DOHH2 (cell line): ENCODE data around the gene AP1B1.

Experiments used
- H3F3A ChIP-seq: fragments of 200-600 bp; sonication (generic), shearing (Covaris generic); 2 replicates; pipeline ENCODE4 v1.6.0; 2016; ENCODE audit warnings: antibody characterized with exemption, mild to moderate bottlenecking; ENCODE audit not compliant: control insufficient read depth, insufficient read depth
- H3K27ac ChIP-seq: fragments of 200-600 bp; sonication (generic); 2 replicates; pipeline ENCODE4 v1.5.1; 2014; ENCODE audit warnings: low read depth, mild to moderate bottlenecking, low read length, moderate library complexity
- H3K27me3 ChIP-seq: fragments of 200-600 bp; sonication (generic); 2 replicates; pipeline ENCODE4 v1.6.1; 2014; ENCODE audit warnings: mild to moderate bottlenecking, low read length, mixed read lengths; ENCODE audit not compliant: control insufficient read depth
- H3K36me3 ChIP-seq: fragments of 200-600 bp; sonication (generic); 2 replicates; pipeline ENCODE4 v1.6.1; 2014; ENCODE audit warnings: mild to moderate bottlenecking, low read length, moderate library complexity, mixed read lengths; ENCODE audit not compliant: control insufficient read depth
- H3K4me1 ChIP-seq: fragments of 200-600 bp; sonication (generic); 2 replicates; pipeline ENCODE4 v1.6.1; 2014; ENCODE audit warnings: mild to moderate bottlenecking, low read length, mixed read lengths; ENCODE audit not compliant: control insufficient read depth
- H3K4me2 ChIP-seq: fragments of 200-600 bp; sonication (generic); 2 replicates; pipeline ENCODE4 v1.6.0; 2014; ENCODE audit warnings: mild to moderate bottlenecking, low read length, moderate library complexity
- H3K4me3 ChIP-seq: fragments of 200-600 bp; sonication (generic); 2 replicates; pipeline ENCODE4 v1.5.1; 2014; ENCODE audit warnings: mild to moderate bottlenecking, low read length, mixed read lengths
- H3K79me2 ChIP-seq: fragments of 200-600 bp; sonication (generic); 2 replicates; pipeline ENCODE4 v1.6.1; 2014; ENCODE audit warnings: mild to moderate bottlenecking, low read length, mixed read lengths; ENCODE audit not compliant: control insufficient read depth
- H3K9me2 ChIP-seq: fragments of 200-600 bp; sonication (generic); replicated peaks from 2 replicates; pipeline ENCODE4 v1.6.1; 2014; ENCODE audit warnings: mild to moderate bottlenecking, low read length, mixed read lengths; ENCODE audit not compliant: control insufficient read depth
- H3K9me3 ChIP-seq: fragments of 200-600 bp; sonication (generic); 2 replicates; pipeline ENCODE4 v1.6.1; 2014; ENCODE audit warnings: antibody characterized with exemption, low read length, mixed read lengths; ENCODE audit not compliant: control insufficient read depth, insufficient read depth
- H4K20me1 ChIP-seq: fragments of 200-600 bp; sonication (generic); 2 replicates; pipeline ENCODE4 v1.6.0; 2014; ENCODE audit warnings: low read depth, mild to moderate bottlenecking, antibody characterized with exemption, low read length, moderate library complexity; ENCODE audit not compliant: control insufficient read depth, insufficient read depth
- EZH2phosphoT487 ChIP-seq: fragments of 200-600 bp; sonication (generic); IDR thresholded peaks from 2 replicates; pipeline ENCODE4 v1.6.1; 2017; ENCODE audit warnings: borderline replicate concordance, mild to moderate bottlenecking, antibody characterized with exemption, low read length, moderate library complexity, mixed read lengths
- TF ChIP-seq, protein P1 (sequence below): fragments of 200-600 bp; sonication (generic); IDR thresholded peaks from one replicate; pipeline ENCODE4 v1.5.1; 2014; ENCODE audit warnings: antibody characterized with exemption, mild to moderate bottlenecking, low read depth, low read length; ENCODE audit not compliant: poor library complexity, severe bottlenecking

The AP1B1 gene

DNA sequence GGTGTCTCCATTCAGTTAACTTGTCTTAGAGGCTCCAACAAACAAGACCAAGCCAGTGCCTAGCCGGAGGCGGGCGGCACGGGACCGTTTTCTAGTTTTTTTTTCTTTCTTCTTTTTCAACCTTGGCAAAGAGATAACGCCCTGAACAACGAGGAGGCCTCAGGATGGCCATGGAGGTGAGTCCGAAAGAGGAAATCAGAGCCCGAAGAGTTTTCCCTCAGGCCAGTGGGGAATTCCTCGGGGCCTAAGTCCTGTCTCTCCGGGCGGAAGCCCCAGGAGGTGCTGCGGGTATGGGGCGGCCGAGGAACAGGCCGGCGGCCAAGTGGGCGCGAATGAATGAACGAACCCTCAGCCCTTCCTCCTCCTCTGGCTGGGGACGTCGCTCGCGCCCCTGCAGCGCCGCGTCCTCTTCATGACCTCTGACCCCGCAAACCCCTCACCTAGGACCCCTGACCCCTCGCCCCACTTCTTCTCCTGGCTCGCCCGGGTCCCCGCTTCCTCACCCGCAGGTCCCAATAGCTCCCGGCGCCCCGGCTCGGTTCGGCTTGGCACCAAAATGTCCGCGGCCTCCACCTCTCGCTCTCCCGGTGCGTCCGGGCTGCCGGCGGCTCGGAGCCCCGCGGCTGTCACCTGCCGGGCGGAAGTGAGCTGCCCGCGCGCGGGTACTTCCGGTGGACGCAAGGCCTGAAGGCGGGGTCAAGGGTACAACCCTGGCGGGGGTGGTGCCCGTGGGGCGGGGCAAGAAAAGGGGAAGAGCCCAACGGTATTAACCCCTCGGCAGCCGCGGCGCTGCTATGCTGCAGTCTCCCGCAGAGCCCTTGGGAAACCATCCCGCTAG is at the start of gene AP1B1:
Gene AP1B1, minus strand, starts transcription at position 650 of the 838 bp plus-strand sequence. CDS start 21,327 bp downstream, outside the sequence.
- H3K27me3 ChIP-seq, result no peaks in the 10 kb centered on the region
- no peaks in the 10 kb centered on the region for H3K9me2 ChIP-seq
- TF ChIP-seq EZH2phosphoT487, result no peak
- TF ChIP-seq, protein P1, sequence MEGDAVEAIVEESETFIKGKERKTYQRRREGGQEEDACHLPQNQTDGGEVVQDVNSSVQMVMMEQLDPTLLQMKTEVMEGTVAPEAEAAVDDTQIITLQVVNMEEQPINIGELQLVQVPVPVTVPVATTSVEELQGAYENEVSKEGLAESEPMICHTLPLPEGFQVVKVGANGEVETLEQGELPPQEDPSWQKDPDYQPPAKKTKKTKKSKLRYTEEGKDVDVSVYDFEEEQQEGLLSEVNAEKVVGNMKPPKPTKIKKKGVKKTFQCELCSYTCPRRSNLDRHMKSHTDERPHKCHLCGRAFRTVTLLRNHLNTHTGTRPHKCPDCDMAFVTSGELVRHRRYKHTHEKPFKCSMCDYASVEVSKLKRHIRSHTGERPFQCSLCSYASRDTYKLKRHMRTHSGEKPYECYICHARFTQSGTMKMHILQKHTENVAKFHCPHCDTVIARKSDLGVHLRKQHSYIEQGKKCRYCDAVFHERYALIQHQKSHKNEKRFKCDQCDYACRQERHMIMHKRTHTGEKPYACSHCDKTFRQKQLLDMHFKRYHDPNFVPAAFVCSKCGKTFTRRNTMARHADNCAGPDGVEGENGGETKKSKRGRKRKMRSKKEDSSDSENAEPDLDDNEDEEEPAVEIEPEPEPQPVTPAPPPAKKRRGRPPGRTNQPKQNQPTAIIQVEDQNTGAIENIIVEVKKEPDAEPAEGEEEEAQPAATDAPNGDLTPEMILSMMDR, result no peak
- peaks cover 55% of the 10 kb centered on the region for H3K79me2 ChIP-seq
- H3K36me3 ChIP-seq, result peaks cover 43% of the 10 kb centered on the region
- peak within 1 kb of the TSS; percentile 92 for H3K27ac ChIP-seq
- H4K20me1 ChIP-seq, result peaks cover 16% of the 10 kb centered on the region
- peak within 1 kb of the TSS; percentile 85 for H3K4me2 ChIP-seq
- H3K4me3 ChIP-seq, result peak within 1 kb of the TSS; percentile 79
- H3F3A ChIP-seq, result peaks cover 17% of the 10 kb centered on the region
- H3K4me1 ChIP-seq, result peaks cover 52% of the 10 kb centered on the region
- H3K9me3 ChIP-seq, result no peaks in the 10 kb centered on the region

DNA sequence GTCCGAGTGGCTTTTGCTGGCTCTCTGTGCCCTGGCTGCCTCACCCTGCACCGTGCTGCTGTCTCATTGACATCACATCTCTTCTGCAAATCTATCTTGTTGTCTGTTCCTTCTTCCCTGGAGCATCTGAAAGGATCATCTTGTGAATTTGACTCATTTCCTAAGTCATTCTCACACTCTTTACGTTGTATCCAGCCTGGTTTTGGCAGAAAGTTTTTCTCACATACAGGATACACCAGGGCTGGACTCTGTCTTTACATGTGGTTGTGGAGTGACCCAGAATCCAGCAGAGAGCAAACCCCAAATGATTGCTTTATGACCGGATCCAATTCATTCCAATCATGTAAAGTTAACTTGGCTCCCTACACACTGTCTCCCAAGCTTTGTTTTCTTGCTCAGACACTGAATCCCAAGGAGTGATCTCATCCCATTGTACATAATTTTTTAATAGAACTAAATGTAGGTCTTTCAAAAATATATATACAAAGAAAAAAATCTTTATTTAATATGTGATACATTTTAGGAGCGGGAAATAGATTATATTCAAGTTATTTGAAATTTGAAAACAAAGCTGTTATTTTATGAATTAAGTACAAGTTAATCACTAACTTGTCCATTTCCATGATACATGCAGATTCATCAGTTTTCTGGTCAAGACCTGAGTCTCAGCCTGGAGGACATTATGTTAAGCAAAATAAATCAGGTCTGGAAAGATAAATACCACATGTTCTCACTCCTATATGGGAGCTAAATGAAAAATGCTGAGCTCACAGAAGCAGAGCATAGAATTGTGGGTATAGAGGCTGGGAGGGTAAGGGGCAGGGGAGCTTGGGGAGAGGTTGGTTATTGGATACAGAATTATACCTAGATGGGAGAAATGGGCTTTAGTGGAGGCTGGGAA is 47.1 kb upstream of the AP1B1 start:
- Histone ChIP-seq H3K9me2 (no peaks in the 10 kb centered on the region), H3K79me2 (no peaks in the 10 kb centered on the region), H3K9me3 (no peaks in the 10 kb centered on the region), H3F3A (no peaks in the 10 kb centered on the region), H3K4me2 (no peak overlapping the region), H4K20me1 (no peaks in the 10 kb centered on the region), H3K4me3 (no peak overlapping the region), H3K27me3 (peaks cover 27% of the 10 kb centered on the region), H3K36me3 (no peaks in the 10 kb centered on the region), H3K27ac (no peak overlapping the region), H3K4me1 (no peaks in the 10 kb centered on the region)
- TF ChIP-seq, protein P1, result no peak
- no peak for TF ChIP-seq EZH2phosphoT487

DNA sequence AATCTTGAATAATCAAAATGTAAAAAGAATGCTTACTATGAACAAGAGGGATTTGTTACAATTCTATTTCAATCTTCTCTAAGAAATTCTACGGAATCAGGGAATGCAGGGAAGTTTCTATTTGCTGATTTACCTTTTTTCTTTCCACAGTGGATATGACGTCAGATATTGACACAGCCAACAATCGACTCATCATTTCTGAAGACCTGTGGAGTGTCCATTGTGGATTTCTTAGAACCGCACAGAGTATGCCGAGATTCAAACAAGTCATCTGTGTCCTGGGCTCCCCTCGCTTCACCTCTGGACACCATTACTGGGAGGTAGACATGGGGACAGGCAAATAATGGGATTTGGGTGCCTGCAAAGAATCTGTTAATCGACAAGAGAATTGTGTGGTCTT is 45.9 kb upstream of the AP1B1 start:
- Histone ChIP-seq H4K20me1 (no peaks in the 10 kb centered on the region), H3K36me3 (no peaks in the 10 kb centered on the region), H3F3A (no peaks in the 10 kb centered on the region), H3K27ac (no peak overlapping the region), H3K9me2 (no peaks in the 10 kb centered on the region), H3K4me1 (no peaks in the 10 kb centered on the region), H3K4me3 (no peak overlapping the region), H3K9me3 (no peaks in the 10 kb centered on the region), H3K79me2 (no peaks in the 10 kb centered on the region), H3K4me2 (no peak overlapping the region), H3K27me3 (peaks cover 36% of the 10 kb centered on the region)
- TF ChIP-seq, protein P1, result no peak
- no peak for TF ChIP-seq EZH2phosphoT487
